Esophagus squamous epithelium (tissue), 4 donors: ENCODE results near the gene LRRC19.

Experiments
- POLR2A ChIP-seq, 4 donors: fragments of 450-650 bp; IDR thresholded peaks; one replicate each; pipeline ENCODE4 v1.6.1; 2017; ENCODE audit warnings: antibody characterized with exemption in 4 of 4, mild to moderate bottlenecking in 4 of 4, moderate library complexity in 3 of 4
- TF ChIP-seq, protein P1 (sequence below), 6 experiments: fragments of 450-650 bp in 4 of 6; fragments of 200-600 bp in 2 of 6; sonication (generic) in 2 of 6; IDR thresholded peaks; one replicate each; pipeline ENCODE4 v1.5.1; 2016 to 2019; ENCODE audit warnings: antibody characterized with exemption in 6 of 6, mild to moderate bottlenecking in 4 of 6, moderate library complexity in 4 of 6

DNA sequence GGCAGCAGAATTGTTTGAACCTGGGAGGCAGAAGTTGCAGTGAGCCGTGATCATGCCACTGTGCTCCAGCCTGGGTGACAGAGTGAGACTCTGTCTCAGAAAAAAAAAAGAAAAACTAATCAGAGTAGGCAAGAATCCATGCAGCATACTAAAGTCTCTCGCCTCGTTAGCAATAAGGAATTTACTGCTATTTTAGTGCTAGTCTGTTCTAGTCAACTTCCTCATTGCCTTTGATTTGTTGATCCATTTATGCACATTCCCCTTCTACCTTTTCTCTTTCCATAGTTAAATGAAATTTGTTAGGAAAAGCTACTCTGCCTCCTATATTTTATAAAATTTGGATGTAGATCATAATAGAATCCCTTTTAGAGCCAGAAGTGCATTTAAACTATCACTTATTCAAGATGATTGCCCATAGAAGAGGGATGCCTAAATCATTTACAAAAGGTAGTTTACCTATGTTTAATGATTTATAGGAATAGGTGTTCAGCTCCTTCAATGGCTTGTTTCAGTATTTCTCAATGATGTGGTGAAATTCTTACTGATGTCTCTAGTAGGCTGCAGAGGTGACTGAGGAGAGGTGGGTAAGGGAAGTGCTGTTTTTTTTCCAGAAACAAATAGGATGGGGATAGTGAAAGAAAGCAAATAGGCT is 1.9 kb downstream of the LRRC19 start:
- TF ChIP-seq, protein P1, sequence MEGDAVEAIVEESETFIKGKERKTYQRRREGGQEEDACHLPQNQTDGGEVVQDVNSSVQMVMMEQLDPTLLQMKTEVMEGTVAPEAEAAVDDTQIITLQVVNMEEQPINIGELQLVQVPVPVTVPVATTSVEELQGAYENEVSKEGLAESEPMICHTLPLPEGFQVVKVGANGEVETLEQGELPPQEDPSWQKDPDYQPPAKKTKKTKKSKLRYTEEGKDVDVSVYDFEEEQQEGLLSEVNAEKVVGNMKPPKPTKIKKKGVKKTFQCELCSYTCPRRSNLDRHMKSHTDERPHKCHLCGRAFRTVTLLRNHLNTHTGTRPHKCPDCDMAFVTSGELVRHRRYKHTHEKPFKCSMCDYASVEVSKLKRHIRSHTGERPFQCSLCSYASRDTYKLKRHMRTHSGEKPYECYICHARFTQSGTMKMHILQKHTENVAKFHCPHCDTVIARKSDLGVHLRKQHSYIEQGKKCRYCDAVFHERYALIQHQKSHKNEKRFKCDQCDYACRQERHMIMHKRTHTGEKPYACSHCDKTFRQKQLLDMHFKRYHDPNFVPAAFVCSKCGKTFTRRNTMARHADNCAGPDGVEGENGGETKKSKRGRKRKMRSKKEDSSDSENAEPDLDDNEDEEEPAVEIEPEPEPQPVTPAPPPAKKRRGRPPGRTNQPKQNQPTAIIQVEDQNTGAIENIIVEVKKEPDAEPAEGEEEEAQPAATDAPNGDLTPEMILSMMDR (IDR thresholded peaks at IDR 0.05), result no peak
- TF ChIP-seq POLR2A (IDR thresholded peaks at IDR 0.05), result no peak
